GM23338 (cell line): ENCODE data around the gene DKK2. TPM values are rescaled to one million over a fixed set of nuclear protein-coding genes. Genes with fewer than 3 reads are reported as not detected.

Source experiments
- ATAC-seq: fragments of 200-7000 bp; cut with Tn5 transposase; 3 replicates; pipeline ENCODE4 v1.9.1; 2020
- DNase-seq: peaks from one replicate; pipeline ENCODE4 v3.0.0-alpha.2; 2015; ENCODE audit warnings: low spot score
- H2AFZ ChIP-seq: fragments of 200-600 bp; sonication (generic); 2 replicates; pipeline ENCODE4 v1.8.0; 2016; ENCODE audit warnings: antibody characterized with exemption, mild to moderate bottlenecking, moderate library complexity
- H3F3A ChIP-seq: fragments of 200-600 bp; sonication (generic); replicated peaks from 2 replicates; pipeline ENCODE4 v1.8.0; 2017; ENCODE audit warnings: antibody characterized with exemption, mixed run types, low read depth
- H3K27ac ChIP-seq: fragments of 200-600 bp; sonication (generic); 2 replicates; pipeline ENCODE4 v1.6.1; 2016; ENCODE audit warnings: low read depth
- H3K27me3 ChIP-seq: fragments of 200-600 bp; sonication (generic); 2 replicates; pipeline ENCODE4 v1.8.0; 2016; ENCODE audit warnings: mild to moderate bottlenecking, mixed run types, moderate library complexity; ENCODE audit not compliant: insufficient read depth
- H3K36me3 ChIP-seq: fragments of 200-600 bp; sonication (generic); 2 replicates; pipeline ENCODE4 v1.8.0; 2016; ENCODE audit warnings: mild to moderate bottlenecking; ENCODE audit not compliant: insufficient read depth
- H3K4me1 ChIP-seq: fragments of 200-600 bp; sonication (generic); 2 replicates; pipeline ENCODE4 v1.8.0; 2016; ENCODE audit warnings: mild to moderate bottlenecking, moderate library complexity; ENCODE audit not compliant: insufficient read depth
- H3K4me2 ChIP-seq: fragments of 200-600 bp; sonication (generic); 2 replicates; pipeline ENCODE4 v1.7.1; 2017; ENCODE audit warnings: mixed run types
- H3K4me3 ChIP-seq: fragments of 200-600 bp; sonication (generic); 2 replicates; pipeline ENCODE4 v1.6.1; 2016; ENCODE audit warnings: mixed run types
- H3K79me2 ChIP-seq: fragments of 200-600 bp; sonication (generic); replicated peaks from 2 replicates; pipeline ENCODE4 v1.8.0; 2017; ENCODE audit warnings: mild to moderate bottlenecking; ENCODE audit not compliant: insufficient read depth
- H3K9me2 ChIP-seq: fragments of 200-600 bp; sonication (generic); 2 replicates; pipeline ENCODE4 v1.8.0; 2017; ENCODE audit not compliant: insufficient read depth
- H4K20me1 ChIP-seq: fragments of 200-600 bp; sonication (generic); replicated peaks from 2 replicates; pipeline ENCODE4 v1.8.0; 2017; ENCODE audit warnings: mild to moderate bottlenecking; ENCODE audit not compliant: insufficient read depth
- H3K27ac Mint-ChIP-seq: 2 replicates; pipeline ENCODE4 v1.8.0; 2020; ENCODE audit warnings: inconsistent platforms, mild to moderate bottlenecking, moderate library complexity, mixed read lengths
- H3K27me3 Mint-ChIP-seq: 3 replicates; pipeline ENCODE4 v1.8.0; 2022; ENCODE audit warnings: low read depth, mild to moderate bottlenecking, moderate library complexity, mixed read lengths, inconsistent platforms; ENCODE audit not compliant: insufficient read depth, poor library complexity
- H3K36me3 Mint-ChIP-seq: 3 replicates; pipeline ENCODE4 v1.8.0; 2021; ENCODE audit warnings: low read depth, mild to moderate bottlenecking, inconsistent platforms, moderate library complexity, mixed read lengths
- H3K4me1 Mint-ChIP-seq: 3 replicates; pipeline ENCODE4 v1.8.0; 2020; ENCODE audit warnings: mild to moderate bottlenecking, inconsistent platforms, mixed read lengths
- H3K4me3 Mint-ChIP-seq: 3 replicates; pipeline ENCODE4 v1.8.0; 2021; ENCODE audit warnings: moderate library complexity, mild to moderate bottlenecking, inconsistent platforms, mixed read lengths
- H3K9me3 Mint-ChIP-seq: 3 replicates; pipeline ENCODE4 v1.8.0; 2020; ENCODE audit warnings: moderate library complexity, mild to moderate bottlenecking, inconsistent platforms, mixed read lengths
- CTCF ChIP-seq, 2 experiments: fragments of 200-600 bp in 1 of 2; sonication (generic) in 1 of 2; conservative IDR thresholded peaks; 2 replicates each; pipeline versions ENCODE4 v1.5.1 to v1.6.1; 2016 to 2017; ENCODE audit warnings: antibody characterized with exemption in 2 of 2, low read depth in 2 of 2, mild to moderate bottlenecking in 2 of 2, moderate library complexity in 1 of 2
- ZNF331 ChIP-seq: fragments of 250-450 bp; sonication (Bioruptor Pico); IDR thresholded peaks from 2 replicates; pipeline ENCODE4 v1.5.0; 2020; ENCODE audit warnings: low read depth, mild to moderate bottlenecking, moderate library complexity
- ZNF462 ChIP-seq: fragments of 250-450 bp; sonication (Bioruptor Pico); IDR thresholded peaks from 2 replicates; pipeline ENCODE4 v1.5.0; 2020; ENCODE audit warnings: mild to moderate bottlenecking, moderate library complexity
- polyA plus RNA-seq: library from polyadenylated mRNA; unstranded; fragments of >200 nt; fragmentation: Nextera tagmentation; extraction: Ambion mirVana; gene quantifications from 2 replicates; pipeline ENCODE4 v1.2.1, GENCODE V29; 2016
- total RNA-seq: library from RNA; depleted of rRNA; stranded (reverse); fragments of >200 nt; shearing (Covaris generic); gene quantifications from 2 replicates; pipeline ENCODE4 v1.2.3, GENCODE V29; 2014

The DKK2 gene
- total and polyA plus RNA-seq, 2 experiments from 2014 or later = 0.05 TPM; not detected in 1

GRCh38 chr4:106978046-106978774 lies 57.9 kb downstream of the DKK2 start:
- Mint-ChIP-seq H3K27ac (peak overlapping the region; percentile 86; the same call in 1 of the 2 replicates), H3K27me3 (peaks cover 7% of the 10 kb centered on the region), H3K9me3 (peaks cover 44% of the 10 kb centered on the region), H3K4me1 (peaks cover 39% of the 10 kb centered on the region), H3K4me3 (no peak overlapping the region), H3K36me3 (peaks cover 41% of the 10 kb centered on the region)
- Histone ChIP-seq H3K4me2 (peak overlapping the region; percentile 42; the same call in 1 of the 2 replicates), H3K27me3 (no peaks in the 10 kb centered on the region), H3K4me3 (no peak overlapping the region), H3K79me2 (no peaks in the 10 kb centered on the region), H3K27ac (no peak overlapping the region), H3F3A (no peaks in the 10 kb centered on the region), H3K4me1 (peaks cover 43% of the 10 kb centered on the region), H3K36me3 (no peaks in the 10 kb centered on the region), H4K20me1 (no peaks in the 10 kb centered on the region), H2AFZ (peak overlapping the region; percentile 52; the same call in 1 of the 2 replicates), H3K9me2 (no peaks in the 10 kb centered on the region)
- DNase-seq (peak; percentile 61), ATAC-seq (peak; percentile 54)
- TF ChIP-seq ZNF462 (CRISPR knock-in tag) (0 out of 2 replicates have a peak, but pooled peaks have one; percentile 12), ZNF331 (CRISPR knock-in tag) (no peak)

- no peaks in the 10 kb centered on the region for H3K4me1 ChIP-seq
- Mint-ChIP-seq H3K27ac (no peak overlapping the region), H3K27me3 (peaks cover 10% of the 10 kb centered on the region), H3K36me3 (peaks cover 24% of the 10 kb centered on the region; the same call in 2 of the 3 replicates), H3K9me3 (peaks cover 25% of the 10 kb centered on the region), H3K4me1 (peaks cover 6% of the 10 kb centered on the region; the same call in 2 of the 3 replicates), H3K4me3 (no peak overlapping the region)
- H3F3A ChIP-seq = no peaks in the 10 kb centered on the region
- H3K9me2 ChIP-seq = no peaks in the 10 kb centered on the region
- H3K36me3 ChIP-seq = no peaks in the 10 kb centered on the region
- H4K20me1 ChIP-seq = no peaks in the 10 kb centered on the region
- H3K27ac ChIP-seq = no peak overlapping the region
- no peak for DNase-seq
- no peaks in the 10 kb centered on the region for H3K27me3 ChIP-seq
- H3K4me2 ChIP-seq = no peak overlapping the region
- ATAC-seq = no peak
- H3K4me3 ChIP-seq = no peak overlapping the region
- H3K79me2 ChIP-seq = no peaks in the 10 kb centered on the region
- H2AFZ ChIP-seq = no peak overlapping the region
- no peak for TF ChIP-seq CTCF (conservative IDR thresholded peaks at IDR 0.05; ENCODE audit: low read depth in 2 of 2)
Measured at GRCh38 chr4:106971636-106972035, 64.5 kb downstream of the DKK2 start.
